CD4-positive, alpha-beta T cell treated with Interleukin-15 for 1 hour (primary cell): ENCODE measurements around the gene DHCR7.
A peak's percentile ranks its signal among the peaks of the same experiment; 100 is the strongest.

ENCODE experiments used
- DNase-seq: peaks from one replicate; pipeline ENCODE4 v3.0.0-alpha.2; 2020

Gene DHCR7

DNA sequence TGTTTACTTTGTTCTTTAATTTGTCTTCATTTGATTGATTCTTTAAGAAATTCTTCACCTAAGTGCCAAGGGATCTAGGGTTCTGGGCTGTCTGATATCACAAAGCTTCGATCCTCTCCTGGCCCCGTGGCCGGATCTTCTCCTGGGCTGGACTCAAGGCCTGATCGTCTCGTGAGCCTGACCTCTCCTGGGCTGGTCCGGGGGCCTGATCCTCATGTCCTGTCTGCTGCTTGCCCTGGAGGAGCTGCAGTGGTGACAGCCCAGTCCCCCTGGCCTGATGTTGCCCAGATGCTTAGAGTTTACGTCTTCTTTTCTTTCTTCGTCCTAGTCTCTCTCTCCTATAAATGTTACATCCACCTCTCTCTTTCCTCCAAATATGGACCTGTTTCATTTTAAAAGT lies 8.1 kb upstream of the DHCR7 start:
- DNase-seq: no peak

DNA sequence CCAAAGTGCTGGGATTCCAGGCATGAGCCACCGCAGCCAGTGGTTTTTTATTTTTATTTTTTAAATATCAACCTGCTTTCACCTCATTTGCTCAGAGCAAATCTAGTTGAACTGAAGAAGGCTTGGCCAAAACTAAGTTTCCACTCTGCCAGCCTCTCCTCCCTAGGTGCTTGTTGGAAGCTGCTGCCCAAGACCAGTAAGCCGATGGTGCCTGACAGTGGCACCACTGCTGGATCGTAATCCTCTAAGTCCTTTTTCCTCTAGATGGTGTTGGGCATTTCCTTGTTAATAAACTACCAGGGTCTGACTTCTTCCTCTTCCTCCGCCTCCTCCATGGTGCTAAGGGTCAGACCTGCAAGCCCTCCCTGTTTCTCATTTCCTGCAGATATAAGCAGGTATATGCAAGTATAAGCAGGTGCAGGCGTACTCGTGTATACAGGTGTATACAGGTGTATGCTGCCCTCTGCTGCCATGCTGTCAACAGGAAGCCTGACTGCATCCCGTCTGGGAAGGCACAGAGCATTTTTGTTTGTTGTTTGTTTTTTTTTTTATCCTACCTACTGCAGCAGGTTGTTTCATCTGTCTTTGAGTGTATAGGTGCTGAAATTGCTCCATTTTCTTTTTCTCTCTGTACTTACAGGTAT lies 6.4 kb upstream of the DHCR7 start:
- peak; percentile 51 for DNase-seq

DNA sequence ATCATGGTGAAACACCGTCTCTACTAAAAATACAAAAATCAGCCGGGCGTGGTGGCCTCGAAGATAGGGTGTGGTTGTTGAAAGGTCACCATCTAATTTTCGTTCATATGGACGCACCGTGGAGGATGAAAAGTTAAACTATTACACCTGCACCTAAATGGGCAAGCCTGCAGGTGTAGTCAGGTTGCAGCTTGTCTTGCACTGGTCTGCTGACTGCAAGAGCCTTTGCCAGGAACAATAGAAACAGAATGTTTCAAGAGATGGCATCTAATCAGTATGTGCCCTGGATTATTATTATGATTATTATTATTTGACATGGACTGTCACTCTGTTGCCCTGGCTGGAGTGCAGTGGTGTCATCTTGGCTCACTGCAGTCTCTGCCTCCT lies 5.7 kb upstream of the DHCR7 start:
- DNase-seq: no peak

DNA sequence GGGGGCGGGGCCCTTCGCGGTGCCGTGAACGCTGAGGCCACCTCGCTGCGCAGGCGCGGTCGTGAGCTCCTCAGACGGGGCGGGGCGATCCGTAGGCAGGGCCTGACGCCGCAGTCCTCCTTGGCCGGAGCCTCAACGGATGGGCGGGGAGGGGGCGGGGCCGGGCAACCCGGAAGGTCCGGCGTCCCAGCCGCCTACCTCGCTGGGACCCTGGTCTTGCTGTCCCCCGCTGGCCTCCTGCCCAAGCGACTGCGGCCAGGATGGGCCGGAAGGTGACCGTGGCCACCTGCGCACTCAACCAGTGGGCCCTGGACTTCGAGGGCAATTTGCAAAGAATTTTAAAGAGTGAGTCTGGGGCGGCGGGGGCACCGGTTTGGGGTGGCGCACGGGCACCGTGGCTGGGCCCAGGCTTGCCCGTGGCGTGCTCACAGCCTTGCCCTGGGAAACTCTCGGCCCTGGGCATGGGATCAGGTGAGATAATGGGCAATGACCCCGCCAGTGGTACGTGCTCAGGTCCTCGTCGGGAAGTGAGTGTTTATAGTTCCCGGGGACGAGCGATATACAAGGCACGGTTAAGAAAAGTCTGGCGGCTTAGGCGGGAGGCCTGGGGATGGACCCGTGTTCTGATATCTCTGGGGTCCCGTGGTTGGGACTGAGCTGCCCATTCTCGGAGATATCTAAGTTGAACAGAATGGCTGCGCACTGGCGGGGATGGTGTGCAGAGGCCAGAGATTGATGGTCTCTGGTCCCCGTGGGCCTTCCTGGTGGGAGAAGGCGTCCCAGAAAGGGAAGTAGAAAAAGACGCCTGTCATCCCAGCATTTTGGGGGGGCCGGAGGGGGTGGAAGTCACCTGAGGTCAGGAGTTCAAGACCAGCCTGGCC lies 5.1 kb upstream of the DHCR7 start, which contains the start of gene NADSYN1:
Gene NADSYN1 (plus strand): TSS at position 167 of the 881 bp plus-strand sequence. CDS start 94 bp downstream, at position 261.
- DNase-seq: peak; percentile 94

DNA sequence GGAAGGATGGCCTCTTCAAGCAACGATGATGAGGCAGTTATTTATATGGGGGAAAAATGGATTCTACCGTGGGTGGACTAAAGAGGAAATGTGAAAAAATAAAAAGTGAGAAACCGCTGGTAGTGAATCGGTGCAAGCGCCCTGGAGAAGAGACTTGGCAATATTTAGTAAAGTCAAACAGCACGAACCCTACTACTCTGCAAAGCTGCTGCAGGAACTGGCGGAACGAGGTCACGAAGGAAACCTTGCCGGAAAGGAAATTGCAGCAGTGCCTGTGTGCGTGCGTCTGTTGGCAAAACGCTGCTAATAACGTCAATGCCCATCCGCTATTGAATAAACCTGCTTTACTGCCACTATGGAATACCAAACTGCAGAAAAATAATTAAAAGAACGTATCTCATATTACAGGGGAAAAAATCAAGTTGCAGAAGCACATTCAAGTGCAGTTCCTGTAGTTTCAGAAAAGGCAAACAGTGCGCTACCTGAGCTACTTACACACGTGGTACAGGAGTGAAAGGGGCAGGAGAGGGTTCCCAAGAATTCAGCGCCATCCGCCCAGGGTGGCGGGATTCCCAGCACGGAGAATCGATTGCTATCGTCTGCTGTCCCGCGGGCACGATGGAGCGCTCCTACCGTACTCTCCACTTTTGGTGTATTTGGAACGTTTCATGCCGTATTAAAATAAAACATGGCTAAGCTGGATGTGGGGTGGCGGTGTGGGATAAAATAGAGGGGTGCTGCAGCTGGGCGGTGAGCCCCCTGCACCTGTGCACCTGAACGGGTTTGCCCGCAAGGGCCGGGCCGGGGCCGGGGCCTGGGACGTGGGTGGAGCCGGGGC lies 4.2 kb upstream of the DHCR7 start:
- peak; percentile 69 for DNase-seq

DNA sequence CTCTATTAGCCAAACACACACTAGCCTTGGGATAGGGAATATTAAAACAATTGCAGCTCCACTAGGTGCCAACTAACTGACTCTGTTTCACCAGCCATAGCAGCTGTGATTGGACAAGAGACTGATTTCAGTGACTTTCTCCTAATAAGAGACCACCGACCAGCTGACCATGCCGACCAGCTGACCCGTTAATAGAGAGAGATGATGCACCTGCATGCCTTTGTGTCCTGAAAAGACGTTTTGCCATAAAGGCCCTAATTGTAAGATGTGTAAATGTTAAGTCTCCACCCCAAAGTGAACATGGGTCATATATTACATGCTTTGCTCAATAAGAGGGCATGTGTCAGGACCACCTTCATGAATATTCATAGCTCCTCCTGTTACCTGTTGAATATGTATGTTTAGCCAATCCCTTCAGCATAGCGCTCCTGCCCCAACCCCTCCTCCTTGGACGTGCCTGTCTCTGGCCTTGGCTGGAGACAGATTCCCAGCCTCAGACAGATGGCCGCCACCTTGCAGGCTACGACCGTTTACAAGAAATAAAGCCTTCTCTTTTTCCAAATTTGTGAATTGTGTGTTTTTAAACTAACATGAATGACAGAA lies 3.5 kb upstream of the DHCR7 start:
- no peak for DNase-seq

DNA sequence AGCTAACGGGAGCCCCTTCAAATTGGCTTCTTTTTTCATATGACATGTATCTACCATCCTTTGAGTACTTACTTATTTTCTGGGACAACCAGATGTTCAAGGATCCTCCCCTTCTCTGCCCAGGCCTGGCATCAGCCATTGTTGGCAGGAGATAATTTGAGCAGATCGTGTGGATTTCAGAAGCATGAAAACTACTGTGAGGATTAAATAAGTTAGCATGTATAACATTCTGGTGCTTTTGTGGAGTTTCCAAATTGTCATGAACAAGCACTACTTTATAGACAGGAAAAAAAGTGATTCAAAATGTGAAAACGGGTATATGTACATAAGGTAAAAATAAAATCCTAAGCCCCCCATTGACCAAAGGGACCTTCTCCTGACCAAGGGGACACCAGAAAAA lies 2.7 kb upstream of the DHCR7 start:
- no peak for DNase-seq

DNA sequence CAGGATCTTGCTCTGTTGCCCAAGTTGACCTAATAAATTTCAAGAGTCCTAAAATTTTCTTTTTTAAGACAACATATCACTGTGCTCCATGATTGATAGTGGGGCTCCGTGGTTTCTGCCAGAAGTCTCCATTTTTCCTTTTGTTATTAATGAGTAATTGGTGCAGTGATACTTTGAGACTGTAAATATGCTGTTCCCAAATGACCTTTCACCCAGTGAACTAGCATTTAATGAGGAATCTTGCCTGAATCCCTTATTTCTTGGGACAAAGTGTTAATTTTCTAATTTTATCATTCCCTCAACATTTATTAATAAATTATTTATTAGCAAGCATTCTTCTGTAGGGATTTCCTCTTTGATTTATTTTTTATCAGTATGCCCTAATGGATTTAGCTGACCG lies 2.3 kb upstream of the DHCR7 start:
- no peak for DNase-seq

DNA sequence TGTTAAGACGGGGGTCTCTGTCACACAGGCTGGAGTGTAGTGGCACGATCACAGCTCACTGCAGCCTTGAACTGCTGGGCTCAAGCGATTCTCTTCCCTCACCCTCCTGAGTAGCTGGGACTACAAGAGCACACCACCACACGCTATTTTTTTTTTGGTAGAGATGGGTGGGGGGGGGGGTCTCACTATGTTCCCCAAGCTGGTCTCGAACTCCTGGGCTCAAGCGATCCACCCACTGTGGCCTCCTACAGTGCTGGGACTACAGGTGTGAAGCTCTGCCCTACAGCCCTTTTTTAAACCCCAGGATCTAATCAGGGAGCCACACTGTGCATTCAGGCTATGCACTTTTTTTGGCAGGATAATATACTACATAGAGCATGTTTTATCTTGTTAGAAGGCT lies 1.4 kb upstream of the DHCR7 start:
- no peak for DNase-seq

DNA sequence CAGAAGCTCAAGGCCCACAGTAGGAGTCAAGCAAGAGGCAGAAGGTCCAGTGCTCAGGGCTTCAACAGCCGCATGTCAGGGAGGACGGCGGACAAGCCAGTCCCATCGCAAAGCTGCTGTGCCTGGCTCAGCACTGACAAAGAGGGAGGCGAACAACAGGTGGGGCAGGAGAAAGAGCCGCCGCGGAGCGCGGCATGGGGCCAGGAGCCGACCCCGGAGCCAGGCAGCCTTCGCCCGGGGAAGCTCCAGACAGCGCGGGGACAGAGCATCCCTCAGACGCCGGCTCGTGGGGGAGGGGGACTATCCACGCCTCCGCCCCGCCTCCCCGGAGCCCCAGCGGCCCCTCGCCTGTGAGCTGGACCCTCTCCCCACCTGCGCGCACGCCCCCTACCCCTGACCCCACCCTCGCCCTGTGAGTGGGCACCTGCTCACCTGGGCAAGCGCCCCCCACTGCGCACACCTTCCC lies 369 bp downstream of the DHCR7 start:
- peak; percentile 33 for DNase-seq

DNA sequence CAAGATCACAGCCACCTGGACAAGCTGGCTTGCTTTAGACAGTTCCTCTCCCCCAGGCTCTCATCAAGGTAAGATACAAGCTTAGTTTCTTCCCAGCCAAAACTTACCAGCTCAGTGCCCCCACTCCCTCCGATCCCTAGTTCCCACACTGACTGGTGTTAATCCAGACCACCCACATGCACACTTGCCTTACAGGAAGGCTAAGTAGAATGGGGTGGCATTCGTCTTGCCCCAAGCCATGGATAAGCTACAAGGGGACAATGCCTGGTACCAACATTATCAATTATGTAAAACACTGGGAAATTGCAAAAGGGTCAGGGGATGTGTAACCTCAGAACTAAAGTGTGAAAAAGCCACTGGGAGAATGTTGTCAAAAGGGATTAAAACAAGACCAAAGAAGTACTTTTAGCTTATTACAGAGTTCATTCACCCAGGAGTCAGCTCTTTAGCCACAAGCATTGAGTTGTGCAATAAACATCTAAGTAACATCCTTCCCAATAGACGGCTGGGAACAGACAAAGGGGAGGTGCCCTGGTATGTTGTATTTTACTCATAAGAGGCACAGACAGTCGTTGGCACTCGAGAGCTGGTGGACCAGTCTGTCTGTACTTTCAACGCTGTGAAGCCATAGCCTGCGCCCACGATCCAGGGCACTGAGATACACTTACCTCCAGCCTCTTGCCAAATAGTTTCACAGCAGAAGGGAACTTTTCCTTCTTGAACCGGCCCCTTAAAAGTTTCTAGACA lies 1.1 kb downstream of the DHCR7 start:
- DNase-seq: no peak

DNA sequence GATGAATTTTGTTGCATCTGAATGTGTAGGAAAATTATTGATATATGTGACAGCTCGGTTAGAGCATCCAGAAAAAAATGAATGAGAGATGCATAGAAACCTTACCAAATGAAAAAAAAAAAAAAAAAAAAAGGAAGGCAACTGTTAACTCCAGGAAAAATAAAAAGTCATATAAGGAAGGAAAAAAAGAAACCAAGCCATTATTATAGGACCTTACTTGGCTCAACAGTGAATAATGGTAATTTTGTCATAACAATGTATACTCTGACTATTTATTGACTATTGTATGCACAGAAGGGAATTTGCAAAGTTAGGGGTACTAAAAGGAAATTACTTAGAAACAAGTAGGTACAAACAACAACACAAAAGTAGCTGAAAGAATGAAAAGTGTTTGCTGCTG lies 2.0 kb downstream of the DHCR7 start:
- DNase-seq: no peak

DNA sequence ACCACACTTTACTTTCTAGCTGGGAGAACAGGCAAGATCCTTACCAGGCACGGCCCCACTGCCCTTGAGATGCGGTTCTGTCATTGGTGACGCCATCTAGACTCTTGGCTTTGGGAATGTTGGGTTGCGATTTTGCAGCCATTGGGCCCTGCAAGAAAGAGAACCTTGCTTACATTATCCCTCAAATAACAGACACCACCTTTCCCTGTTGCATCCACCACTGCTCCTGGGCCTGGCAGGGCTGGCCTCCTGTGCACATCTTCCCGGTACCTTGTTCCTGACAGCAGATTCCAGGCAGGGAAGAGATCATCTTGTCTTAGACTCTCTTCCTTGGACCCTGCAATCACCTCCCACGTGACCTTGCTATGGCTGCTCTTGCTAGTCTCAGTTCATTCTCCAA lies 3.4 kb downstream of the DHCR7 start:
- no peak for DNase-seq

DNA sequence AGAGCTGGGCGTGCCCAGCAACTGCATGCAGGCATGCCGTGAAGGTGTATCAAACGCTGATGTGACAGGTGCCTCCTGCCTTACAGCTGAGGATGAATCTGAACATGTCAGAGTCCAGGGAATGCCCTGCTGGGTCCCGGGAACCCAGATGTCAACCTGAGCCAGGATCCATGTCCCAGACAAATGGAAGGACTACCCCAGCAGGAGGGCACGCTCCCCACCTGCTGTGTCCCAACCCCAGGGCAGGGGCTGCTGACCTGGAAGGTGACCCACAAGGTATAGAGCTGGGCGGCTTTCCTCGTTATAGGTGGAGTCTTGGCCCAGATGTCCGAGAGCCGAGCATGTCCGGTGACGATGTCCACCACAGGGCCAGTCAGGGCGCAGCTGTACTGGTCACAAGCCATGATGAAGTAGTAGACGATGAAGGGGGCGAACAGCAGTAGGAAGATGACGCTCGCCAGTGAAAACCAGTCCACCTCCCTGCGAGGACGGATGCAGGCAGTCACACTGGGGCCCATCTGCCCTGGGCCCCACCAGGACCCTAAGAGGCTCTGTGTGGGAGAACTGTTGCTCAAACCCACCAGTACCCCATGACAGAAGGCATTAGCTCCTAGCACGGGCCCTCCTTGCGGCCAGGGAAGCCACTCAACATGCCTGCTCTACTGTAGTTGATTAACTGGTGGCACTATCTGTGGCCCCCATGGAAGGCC lies 4.3 kb downstream of the DHCR7 start:
- no peak for DNase-seq

DNA sequence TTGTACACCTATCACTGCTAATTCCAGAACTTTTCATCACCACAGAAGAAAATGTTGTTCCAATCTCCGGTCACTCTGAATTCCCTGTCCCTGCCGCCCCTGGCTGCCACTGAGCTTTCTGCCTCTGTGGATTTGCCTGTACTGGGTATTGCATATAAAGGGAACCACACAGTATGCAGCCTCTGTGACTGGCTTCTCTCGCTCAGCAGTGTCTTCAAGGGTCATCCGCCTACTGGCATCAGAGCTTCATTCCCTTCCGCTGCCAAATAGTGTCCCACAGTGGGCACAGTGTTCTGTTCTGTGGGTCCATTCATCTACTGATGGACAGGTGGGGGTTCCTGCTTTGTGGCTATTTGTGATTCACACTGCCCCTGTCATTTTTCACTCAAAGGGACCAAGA lies 5.3 kb downstream of the DHCR7 start:
- no peak for DNase-seq

DNA sequence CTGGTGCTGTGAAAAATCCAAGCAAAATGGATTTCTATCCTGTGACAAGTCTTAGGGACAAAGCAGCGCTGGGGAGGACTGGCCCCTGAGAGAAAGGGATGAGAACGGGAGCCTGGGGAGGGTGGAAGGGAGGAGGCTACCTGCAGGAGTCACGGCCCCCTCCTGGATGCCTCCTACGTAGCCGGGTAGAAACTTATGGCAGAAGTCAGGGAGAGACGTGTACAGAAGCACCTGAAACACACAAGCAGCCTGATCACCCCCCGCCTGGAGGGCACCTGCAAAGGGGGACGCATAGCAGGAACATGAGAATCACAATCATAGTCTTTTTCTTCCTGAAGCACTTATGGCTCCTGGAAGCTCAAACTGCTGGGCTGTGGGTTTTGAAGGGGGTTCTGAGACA lies 6.1 kb downstream of the DHCR7 start:
- DNase-seq: no peak

DNA sequence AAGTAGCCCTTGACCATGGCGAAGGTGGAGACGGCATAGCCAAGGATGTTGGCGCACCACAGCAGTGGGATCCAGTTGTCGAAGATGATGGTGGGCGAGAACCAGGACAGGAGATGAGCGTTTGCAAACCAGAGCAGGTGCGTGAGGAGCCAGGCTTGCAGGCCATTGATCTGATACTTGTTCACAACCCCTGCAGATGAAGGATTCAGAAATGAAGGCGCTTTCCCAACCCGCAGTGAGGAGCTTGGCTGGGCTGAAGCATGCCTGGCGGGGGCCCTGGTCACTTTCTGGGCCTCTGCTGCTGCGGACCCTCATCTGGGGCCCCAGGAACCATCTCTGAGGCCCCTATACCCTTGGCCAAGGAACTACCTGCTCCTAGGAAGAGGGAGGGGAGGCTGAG lies 6.9 kb downstream of the DHCR7 start:
- DNase-seq: no peak

DNA sequence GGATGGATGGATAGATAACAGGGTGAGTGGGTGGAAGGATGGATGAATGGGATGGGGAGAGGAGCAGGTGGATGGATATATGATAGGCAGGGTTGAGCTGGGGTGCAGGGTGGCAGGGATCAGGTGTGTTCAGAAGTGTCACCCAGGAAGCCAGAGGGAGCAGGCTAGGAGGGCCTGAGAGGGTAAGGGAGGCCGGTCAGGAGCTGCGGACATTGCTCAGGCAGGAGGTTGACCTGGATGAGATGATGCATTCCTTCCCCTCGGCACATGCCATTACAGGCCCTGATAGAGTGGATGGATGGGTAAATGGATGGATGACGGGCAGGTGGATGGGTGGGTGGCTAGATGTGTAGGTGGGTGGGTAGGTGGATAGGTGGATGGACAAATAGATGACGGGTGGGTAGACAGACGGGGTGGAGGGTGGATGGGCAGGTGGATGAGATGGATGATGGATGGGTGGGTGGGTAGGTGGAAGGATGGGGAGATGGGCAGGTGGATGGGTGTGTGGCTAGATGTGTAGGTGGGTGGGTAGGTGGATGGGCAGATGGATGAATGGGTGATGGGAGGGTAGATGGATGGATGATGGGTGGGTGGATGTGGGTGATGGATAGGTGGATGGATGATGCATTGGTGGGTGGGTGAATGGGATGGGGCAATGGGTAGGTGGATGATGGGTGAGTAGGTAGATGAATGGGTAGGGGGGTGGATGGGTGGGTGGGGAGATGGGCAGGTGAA lies 8.0 kb downstream of the DHCR7 start:
- DNase-seq: no peak

DNA sequence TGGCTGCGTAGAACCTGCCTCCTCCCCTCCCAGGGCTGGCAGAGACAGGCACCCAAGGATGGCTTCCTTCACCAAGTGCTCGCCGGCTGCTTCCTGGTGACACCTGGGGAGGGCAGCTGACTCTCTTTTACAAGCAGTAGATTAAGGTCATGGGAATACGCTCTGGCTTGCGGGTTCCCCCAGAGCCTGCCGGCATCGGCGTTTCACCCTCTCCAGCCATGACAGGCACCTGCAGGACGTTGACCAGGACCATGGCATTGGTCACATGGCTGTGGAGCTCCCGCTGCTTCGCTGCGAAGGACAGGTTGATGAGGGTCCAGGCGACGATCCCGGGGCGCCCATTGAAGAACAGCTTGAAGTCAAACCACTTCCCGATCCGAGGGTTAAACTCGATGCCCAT lies 9.5 kb downstream of the DHCR7 start:
- DNase-seq: no peak

DNA sequence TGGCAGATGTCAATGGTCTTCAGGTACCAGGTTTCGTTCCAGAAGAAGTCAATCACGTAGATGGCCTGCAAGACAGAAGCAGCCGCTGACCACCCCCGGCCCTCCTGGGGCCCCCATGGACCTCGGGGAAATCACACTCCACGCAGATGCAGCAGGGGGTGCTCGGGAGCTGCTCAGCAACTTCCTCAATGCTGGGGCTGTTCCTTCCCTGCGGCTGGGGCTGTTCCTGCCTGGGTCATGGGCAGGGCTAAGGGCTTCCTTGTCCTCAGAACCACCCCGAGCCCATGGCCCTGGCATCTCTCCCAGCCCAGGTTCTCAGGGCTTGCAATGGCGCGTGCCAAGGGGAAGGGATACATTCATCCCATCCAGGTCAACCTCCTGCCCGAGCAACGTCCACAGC lies 10.3 kb downstream of the DHCR7 start:
- DNase-seq: no peak

DNA sequence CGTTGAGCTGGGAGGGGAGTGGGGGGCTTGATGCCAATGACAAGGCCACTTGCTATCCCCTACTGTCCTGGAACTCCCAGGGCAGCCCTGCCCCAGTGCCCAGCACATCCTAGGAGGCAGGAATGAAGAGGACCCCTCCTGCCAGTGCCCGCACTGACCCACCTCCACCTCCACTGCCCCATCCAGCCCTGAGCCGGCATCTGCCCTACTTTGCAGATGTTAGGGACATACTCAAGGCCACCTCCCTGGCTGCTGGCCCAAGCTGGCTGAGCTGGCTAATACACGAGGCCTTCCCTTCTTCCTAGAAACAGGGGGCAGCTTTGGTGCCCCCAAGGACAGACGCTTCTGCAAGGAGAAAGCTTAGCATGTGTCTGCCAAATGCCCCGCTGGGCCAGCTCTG lies 10.8 kb downstream of the DHCR7 start:
- no peak for DNase-seq
